ENCODE results near the gene INSYN2B.

INSYN2B gene

DNA sequence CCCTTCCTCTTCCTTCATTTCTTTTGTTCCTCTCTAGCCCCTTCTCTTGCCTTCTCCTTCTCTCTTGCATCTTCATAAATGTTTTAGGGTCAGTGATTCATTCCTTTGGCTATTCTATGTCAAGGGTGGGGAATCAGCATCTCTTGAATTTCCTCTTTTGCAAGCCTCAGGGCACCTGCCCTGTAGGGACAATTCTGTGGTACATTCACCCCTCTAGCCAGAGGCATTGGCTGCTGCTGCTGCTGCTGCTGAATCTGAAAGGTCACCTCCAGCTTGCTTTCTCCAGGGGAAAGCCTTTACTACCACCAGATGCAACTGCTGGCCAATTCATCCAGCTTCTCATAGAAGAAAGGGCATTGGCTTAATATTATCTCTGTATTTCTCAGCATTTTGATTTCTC is 87.3 kb downstream of the INSYN2B start:
- peaks cover 21% of the 10 kb centered on the region for H3K4me1 ChIP-seq (ENCODE audit: control insufficient read depth, insufficient read depth, low read length)
- H3K9ac ChIP-seq (ENCODE audit: low read length): no peak overlapping the region
- no peaks in the 10 kb centered on the region for H3K9me3 ChIP-seq (ENCODE audit: control insufficient read depth, low read length)
- no peaks in the 10 kb centered on the region for H3K36me3 ChIP-seq (ENCODE audit: control insufficient read depth, insufficient read depth, low read length, severe bottlenecking)
- no peak overlapping the region for H3K4me3 ChIP-seq (ENCODE audit: low read length)
- no peak for DNase-seq (ENCODE audit: low read depth)
- no peaks in the 10 kb centered on the region for H3K27me3 ChIP-seq (replicated peaks; ENCODE audit: control insufficient read depth, insufficient read depth, low read length)

GRCh38 chr5:169889572-169889971 is 90.7 kb downstream of the INSYN2B start:
- Histone ChIP-seq H3K27me3 (replicated peaks; ENCODE audit: control insufficient read depth, insufficient read depth, low read length) (no peaks in the 10 kb centered on the region), H3K4me3 (ENCODE audit: low read length) (no peak overlapping the region), H3K9me3 (ENCODE audit: control insufficient read depth, low read length) (no peaks in the 10 kb centered on the region)

GRCh38 chr5:169886677-169887076 is 93.6 kb downstream of the INSYN2B start:
- H3K27me3 ChIP-seq (replicated peaks; ENCODE audit: control insufficient read depth, insufficient read depth, low read length): no peaks in the 10 kb centered on the region
- H3K4me3 ChIP-seq (ENCODE audit: low read length): no peak overlapping the region
- no peaks in the 10 kb centered on the region for H3K4me1 ChIP-seq (ENCODE audit: control insufficient read depth, insufficient read depth, low read length)
- no peaks in the 10 kb centered on the region for H3K9me3 ChIP-seq (ENCODE audit: control insufficient read depth, low read length)
- no peak overlapping the region for H3K9ac ChIP-seq (ENCODE audit: low read length)
- H3K36me3 ChIP-seq (ENCODE audit: control insufficient read depth, insufficient read depth, low read length, severe bottlenecking): peaks cover 2% of the 10 kb centered on the region
- DNase-seq (ENCODE audit: low read depth): no peak

More at GRCh38 chr5:169889572-169889971, 90.7 kb downstream of the INSYN2B start:
- no peaks in the 10 kb centered on the region for H3K36me3 ChIP-seq (ENCODE audit: control insufficient read depth, insufficient read depth, low read length, severe bottlenecking)
- no peak for DNase-seq (ENCODE audit: low read depth)
- H3K9ac ChIP-seq (ENCODE audit: low read length): no peak overlapping the region
- peaks cover 6% of the 10 kb centered on the region for H3K4me1 ChIP-seq (ENCODE audit: control insufficient read depth, insufficient read depth, low read length)

- Histone ChIP-seq H3K4me3 (ENCODE audit: low read length) (no peak overlapping the region), H3K4me1 (ENCODE audit: control insufficient read depth, insufficient read depth, low read length) (no peaks in the 10 kb centered on the region), H3K36me3 (ENCODE audit: control insufficient read depth, insufficient read depth, low read length, severe bottlenecking) (peaks cover 2% of the 10 kb centered on the region), H3K9me3 (ENCODE audit: control insufficient read depth, low read length) (no peaks in the 10 kb centered on the region), H3K27me3 (replicated peaks; ENCODE audit: control insufficient read depth, insufficient read depth, low read length) (no peaks in the 10 kb centered on the region), H3K9ac (ENCODE audit: low read length) (no peak overlapping the region)
- no peak for DNase-seq (ENCODE audit: low read depth)
Measured at GRCh38 chr5:169886033-169886432, 94.3 kb downstream of the INSYN2B start.

DNA sequence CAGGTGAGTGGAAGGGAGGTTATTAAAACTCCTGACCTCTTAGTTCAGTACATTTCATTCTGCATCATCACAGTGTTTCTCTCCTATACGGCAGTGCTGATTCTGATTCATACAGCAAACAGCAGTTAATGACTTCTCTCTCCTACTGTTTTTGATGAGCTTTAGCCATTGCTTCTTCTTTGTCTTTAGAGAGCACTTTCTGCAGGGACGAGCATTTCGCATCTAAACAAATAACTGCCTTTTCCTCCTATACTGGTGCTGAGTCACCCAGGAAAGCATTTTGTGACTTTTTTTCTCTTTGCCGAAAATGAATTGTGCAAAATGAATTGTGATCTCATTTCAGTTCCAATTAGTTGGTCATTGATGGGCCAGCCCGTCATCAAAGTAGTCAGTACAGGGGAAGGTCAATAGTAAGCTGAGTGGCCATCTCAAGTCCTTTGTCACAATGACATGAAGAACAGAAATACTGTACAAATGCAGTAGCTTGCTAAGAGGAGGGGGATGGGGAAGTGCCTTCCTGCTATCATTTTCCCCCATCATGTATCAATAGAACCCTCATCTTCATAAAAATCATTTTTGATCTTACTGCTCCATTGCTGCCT is 98.5 kb downstream of the INSYN2B start:
- no peaks in the 10 kb centered on the region for H3K27me3 ChIP-seq (replicated peaks; ENCODE audit: control insufficient read depth, insufficient read depth, low read length)
- no peak overlapping the region for H3K4me3 ChIP-seq (ENCODE audit: low read length)
- H3K9me3 ChIP-seq (ENCODE audit: control insufficient read depth, low read length): no peaks in the 10 kb centered on the region
- H3K36me3 ChIP-seq (ENCODE audit: control insufficient read depth, insufficient read depth, low read length, severe bottlenecking): peaks cover 2% of the 10 kb centered on the region
- DNase-seq (ENCODE audit: low read depth): no peak
- H3K9ac ChIP-seq (ENCODE audit: low read length): no peak overlapping the region
- H3K4me1 ChIP-seq (ENCODE audit: control insufficient read depth, insufficient read depth, low read length): peaks cover 4% of the 10 kb centered on the region

- no peak for DNase-seq (ENCODE audit: low read depth)
- Histone ChIP-seq H3K4me1 (ENCODE audit: control insufficient read depth, insufficient read depth, low read length) (peaks cover 15% of the 10 kb centered on the region), H3K36me3 (ENCODE audit: control insufficient read depth, insufficient read depth, low read length, severe bottlenecking) (peaks cover 2% of the 10 kb centered on the region), H3K27me3 (replicated peaks; ENCODE audit: control insufficient read depth, insufficient read depth, low read length) (no peaks in the 10 kb centered on the region), H3K9me3 (ENCODE audit: control insufficient read depth, low read length) (no peaks in the 10 kb centered on the region), H3K4me3 (ENCODE audit: low read length) (no peak overlapping the region), H3K9ac (ENCODE audit: low read length) (no peak overlapping the region)
Measured at GRCh38 chr5:169880785-169881184, 99.5 kb downstream of the INSYN2B start.

GRCh38 chr5:169880012-169880663 is 100.2 kb downstream of the INSYN2B start:
- H3K36me3 ChIP-seq (ENCODE audit: control insufficient read depth, insufficient read depth, low read length, severe bottlenecking): peaks cover 2% of the 10 kb centered on the region
- DNase-seq (ENCODE audit: low read depth): no peak
- H3K4me3 ChIP-seq (ENCODE audit: low read length): no peak overlapping the region
- H3K4me1 ChIP-seq (ENCODE audit: control insufficient read depth, insufficient read depth, low read length): peaks cover 19% of the 10 kb centered on the region
- no peaks in the 10 kb centered on the region for H3K9me3 ChIP-seq (ENCODE audit: control insufficient read depth, low read length)
- H3K9ac ChIP-seq (ENCODE audit: low read length): no peak overlapping the region
- no peaks in the 10 kb centered on the region for H3K27me3 ChIP-seq (replicated peaks; ENCODE audit: control insufficient read depth, insufficient read depth, low read length)

DNA sequence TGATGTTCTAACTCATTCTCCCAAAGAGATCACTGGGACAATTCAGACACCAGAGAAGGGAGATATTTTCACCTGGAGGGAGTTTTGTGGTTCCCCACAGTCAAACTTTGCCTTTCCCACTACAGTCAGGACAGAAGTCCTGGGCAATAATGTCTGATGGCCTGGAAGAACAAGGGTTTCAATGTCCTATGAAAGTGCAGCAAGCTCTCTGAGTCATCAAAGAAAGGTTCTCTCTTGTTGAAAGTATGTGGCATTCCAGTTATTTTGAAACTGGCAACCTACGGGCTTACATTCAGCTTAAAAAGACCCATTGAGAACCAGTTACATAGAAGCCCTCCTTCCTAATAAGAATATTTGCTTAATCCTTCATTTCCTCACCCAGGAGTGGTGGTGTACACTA is 103.9 kb downstream of the INSYN2B start:
- Histone ChIP-seq H3K4me1 (ENCODE audit: control insufficient read depth, insufficient read depth, low read length) (peaks cover 53% of the 10 kb centered on the region), H3K9me3 (ENCODE audit: control insufficient read depth, low read length) (no peaks in the 10 kb centered on the region), H3K9ac (ENCODE audit: low read length) (peak overlapping the region; percentile 64), H3K27me3 (replicated peaks; ENCODE audit: control insufficient read depth, insufficient read depth, low read length) (no peaks in the 10 kb centered on the region), H3K36me3 (ENCODE audit: control insufficient read depth, insufficient read depth, low read length, severe bottlenecking) (no peaks in the 10 kb centered on the region), H3K4me3 (ENCODE audit: low read length) (peak overlapping the region; percentile 38)
- DNase-seq (ENCODE audit: low read depth): peak; percentile 32

DNA sequence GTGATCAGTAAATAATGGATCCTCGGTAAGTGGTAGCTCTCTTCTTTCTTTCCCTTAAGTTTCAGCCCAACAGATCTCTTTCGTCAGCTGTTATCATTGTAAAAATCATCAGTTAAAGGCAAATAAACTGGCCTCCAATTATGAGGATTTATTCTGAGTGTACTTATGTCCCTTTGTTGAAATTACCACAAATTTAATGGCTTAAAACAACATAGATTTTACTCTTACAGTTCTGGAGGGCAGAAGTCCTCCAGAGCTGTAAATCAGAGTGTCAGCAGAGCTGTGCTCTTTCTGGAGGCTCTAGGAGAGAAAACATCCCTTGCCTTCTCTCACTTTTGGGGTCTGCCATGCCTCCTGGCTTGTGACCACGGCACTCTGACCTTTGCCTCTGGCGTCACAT is 104.6 kb downstream of the INSYN2B start:
- H3K9me3 ChIP-seq (ENCODE audit: control insufficient read depth, low read length): no peaks in the 10 kb centered on the region
- H3K36me3 ChIP-seq (ENCODE audit: control insufficient read depth, insufficient read depth, low read length, severe bottlenecking): no peaks in the 10 kb centered on the region
- H3K4me3 ChIP-seq (ENCODE audit: low read length): peak overlapping the region; percentile 38
- H3K4me1 ChIP-seq (ENCODE audit: control insufficient read depth, insufficient read depth, low read length): peaks cover 57% of the 10 kb centered on the region
- DNase-seq (ENCODE audit: low read depth): no peak
- no peaks in the 10 kb centered on the region for H3K27me3 ChIP-seq (replicated peaks; ENCODE audit: control insufficient read depth, insufficient read depth, low read length)
- peak overlapping the region; percentile 64 for H3K9ac ChIP-seq (ENCODE audit: low read length)

- Histone ChIP-seq H3K27me3 (replicated peaks; ENCODE audit: control insufficient read depth, insufficient read depth, low read length) (no peaks in the 10 kb centered on the region), H3K9ac (ENCODE audit: low read length) (peak overlapping the region; percentile 64), H3K4me3 (ENCODE audit: low read length) (peak overlapping the region; percentile 38), H3K9me3 (ENCODE audit: control insufficient read depth, low read length) (no peaks in the 10 kb centered on the region), H3K4me1 (ENCODE audit: control insufficient read depth, insufficient read depth, low read length) (peaks cover 59% of the 10 kb centered on the region), H3K36me3 (ENCODE audit: control insufficient read depth, insufficient read depth, low read length, severe bottlenecking) (no peaks in the 10 kb centered on the region)
- peak; percentile 76 for DNase-seq (ENCODE audit: low read depth)
Measured at GRCh38 chr5:169875091-169875728, 105.1 kb downstream of the INSYN2B start.

GRCh38 chr5:169874621-169875020 is 105.7 kb downstream of the INSYN2B start:
- H3K27me3 ChIP-seq (replicated peaks; ENCODE audit: control insufficient read depth, insufficient read depth, low read length): no peaks in the 10 kb centered on the region
- H3K36me3 ChIP-seq (ENCODE audit: control insufficient read depth, insufficient read depth, low read length, severe bottlenecking): no peaks in the 10 kb centered on the region
- no peaks in the 10 kb centered on the region for H3K9me3 ChIP-seq (ENCODE audit: control insufficient read depth, low read length)
- peak overlapping the region; percentile 33 for H3K9ac ChIP-seq (ENCODE audit: low read length)
- H3K4me1 ChIP-seq (ENCODE audit: control insufficient read depth, insufficient read depth, low read length): peaks cover 64% of the 10 kb centered on the region
- DNase-seq (ENCODE audit: low read depth): no peak
- H3K4me3 ChIP-seq (ENCODE audit: low read length): no peak overlapping the region

Data from adipocyte (in vitro differentiated cells).